ENCODE measurements around the gene SMARCA4.
A peak's percentile ranks its signal among the peaks of the same experiment; 100 is the strongest.

SMARCA4 gene

DNA sequence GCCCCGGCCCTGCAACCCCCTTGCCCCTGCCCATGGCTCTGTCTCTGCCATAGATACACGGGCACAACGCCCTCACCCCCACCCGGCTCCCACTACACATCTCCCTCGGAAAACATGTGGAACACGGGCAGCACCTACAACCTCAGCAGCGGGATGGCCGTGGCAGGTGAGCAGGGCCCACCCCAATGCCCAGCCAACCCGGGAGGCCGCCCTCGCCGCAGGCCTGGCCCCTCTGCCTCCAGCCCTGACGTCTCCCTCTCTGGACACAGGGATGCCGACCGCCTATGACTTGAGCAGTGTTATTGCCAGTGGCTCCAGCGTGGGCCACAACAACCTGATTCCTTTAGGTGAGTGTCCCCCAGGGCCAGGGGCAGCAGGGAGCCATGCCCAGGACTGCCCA is 40.0 kb upstream of the SMARCA4 start:
- 94 to 96% methylated on average over 15 to 16 of the region's 16 CpGs for WGBS, 2 experiments (ENCODE audit: insufficient coverage in 2 of 2)
- Histone ChIP-seq H3K36me3 (ENCODE audit: control insufficient read depth, insufficient read depth, low read length) (peaks cover 80% of the 10 kb centered on the region), H3K4me1 (ENCODE audit: control insufficient read depth, insufficient read depth, low read length, poor library complexity, severe bottlenecking) (peaks cover under 1% of the 10 kb centered on the region), H3K9me3 (ENCODE audit: control insufficient read depth, low read length) (no peaks in the 10 kb centered on the region), H3K27ac (ENCODE audit: low read depth, low read length, severe bottlenecking) (peak overlapping the region; percentile 23), H3K4me3 (ENCODE audit: extremely low read depth, insufficient read depth, low read length, poor library complexity, severe bottlenecking) (no peak overlapping the region)

DNA sequence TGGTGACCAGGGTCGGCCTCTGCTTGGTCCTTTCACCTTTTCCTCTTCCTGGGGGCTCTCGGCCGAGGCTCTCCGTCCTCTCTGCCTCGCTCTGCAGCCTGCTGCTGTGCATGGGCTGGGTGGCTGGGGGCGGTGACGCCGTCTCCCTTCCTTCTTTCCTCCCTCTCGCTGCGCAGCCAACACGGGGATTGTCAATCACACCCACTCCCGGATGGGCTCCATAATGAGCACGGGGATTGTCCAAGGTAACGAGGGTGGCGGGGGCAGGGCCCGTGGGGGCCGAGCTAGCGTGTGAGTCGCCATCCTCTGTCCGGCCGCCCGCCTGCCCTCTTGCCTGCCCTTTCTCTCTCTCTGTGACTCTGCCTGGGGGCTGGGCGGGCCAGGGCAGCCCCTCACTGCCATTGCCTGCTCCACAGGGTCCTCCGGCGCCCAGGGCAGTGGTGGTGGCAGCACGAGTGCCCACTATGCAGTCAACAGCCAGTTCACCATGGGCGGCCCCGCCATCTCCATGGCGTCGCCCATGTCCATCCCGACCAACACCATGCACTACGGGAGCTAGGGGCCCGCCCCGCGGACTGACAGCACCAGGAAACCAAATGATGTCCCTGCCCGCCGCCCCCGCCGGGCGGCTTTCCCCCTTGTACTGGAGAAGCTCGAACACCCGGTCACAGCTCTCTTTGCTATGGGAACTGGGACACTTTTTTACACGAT is 39.5 kb upstream of the SMARCA4 start:
- no peak overlapping the region for H3K4me3 ChIP-seq (ENCODE audit: extremely low read depth, insufficient read depth, low read length, poor library complexity, severe bottlenecking)
- H3K4me1 ChIP-seq (ENCODE audit: control insufficient read depth, insufficient read depth, low read length, poor library complexity, severe bottlenecking), result no peaks in the 10 kb centered on the region
- peak overlapping the region; percentile 23 for H3K27ac ChIP-seq (ENCODE audit: low read depth, low read length, severe bottlenecking)
- H3K9me3 ChIP-seq (ENCODE audit: control insufficient read depth, low read length), result no peaks in the 10 kb centered on the region
- H3K36me3 ChIP-seq (ENCODE audit: control insufficient read depth, insufficient read depth, low read length), result peaks cover 77% of the 10 kb centered on the region
- WGBS, 2 experiments (ENCODE audit: insufficient coverage in 2 of 2), result 94 to 96% methylated on average over 42 of the region's 43 CpGs

DNA sequence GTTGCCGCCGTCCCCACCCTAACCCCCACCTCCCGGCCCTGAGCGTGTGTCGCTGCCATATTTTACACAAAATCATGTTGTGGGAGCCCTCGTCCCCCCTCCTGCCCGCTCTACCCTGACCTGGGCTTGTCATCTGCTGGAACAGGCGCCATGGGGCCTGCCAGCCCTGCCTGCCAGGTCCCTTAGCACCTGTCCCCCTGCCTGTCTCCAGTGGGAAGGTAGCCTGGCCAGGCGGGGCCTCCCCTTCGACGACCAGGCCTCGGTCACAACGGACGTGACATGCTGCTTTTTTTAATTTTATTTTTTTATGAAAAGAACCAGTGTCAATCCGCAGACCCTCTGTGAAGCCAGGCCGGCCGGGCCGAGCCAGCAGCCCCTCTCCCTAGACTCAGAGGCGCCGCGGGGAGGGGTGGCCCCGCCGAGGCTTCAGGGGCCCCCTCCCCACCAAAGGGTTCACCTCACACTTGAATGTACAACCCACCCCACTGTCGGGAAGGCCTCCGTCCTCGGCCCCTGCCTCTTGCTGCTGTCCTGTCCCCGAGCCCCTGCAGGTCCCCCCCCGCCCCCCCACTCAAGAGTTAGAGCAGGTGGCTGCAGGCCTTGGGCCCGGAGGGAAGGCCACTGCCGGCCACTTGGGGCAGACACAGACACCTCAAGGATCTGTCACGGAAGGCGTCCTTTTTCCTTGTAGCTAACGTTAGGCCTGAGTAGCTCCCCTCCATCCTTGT is 38.8 kb upstream of the SMARCA4 start:
- no peak overlapping the region for H3K4me3 ChIP-seq (ENCODE audit: extremely low read depth, insufficient read depth, low read length, poor library complexity, severe bottlenecking)
- no peaks in the 10 kb centered on the region for H3K4me1 ChIP-seq (ENCODE audit: control insufficient read depth, insufficient read depth, low read length, poor library complexity, severe bottlenecking)
- no peak overlapping the region for H3K27ac ChIP-seq (ENCODE audit: low read depth, low read length, severe bottlenecking)
- 91 to 98% methylated on average over 8 to 23 of the region's 33 CpGs for WGBS, 2 experiments (ENCODE audit: insufficient coverage in 2 of 2)
- peaks cover 80% of the 10 kb centered on the region for H3K36me3 ChIP-seq (ENCODE audit: control insufficient read depth, insufficient read depth, low read length)
- no peaks in the 10 kb centered on the region for H3K9me3 ChIP-seq (ENCODE audit: control insufficient read depth, low read length)

DNA sequence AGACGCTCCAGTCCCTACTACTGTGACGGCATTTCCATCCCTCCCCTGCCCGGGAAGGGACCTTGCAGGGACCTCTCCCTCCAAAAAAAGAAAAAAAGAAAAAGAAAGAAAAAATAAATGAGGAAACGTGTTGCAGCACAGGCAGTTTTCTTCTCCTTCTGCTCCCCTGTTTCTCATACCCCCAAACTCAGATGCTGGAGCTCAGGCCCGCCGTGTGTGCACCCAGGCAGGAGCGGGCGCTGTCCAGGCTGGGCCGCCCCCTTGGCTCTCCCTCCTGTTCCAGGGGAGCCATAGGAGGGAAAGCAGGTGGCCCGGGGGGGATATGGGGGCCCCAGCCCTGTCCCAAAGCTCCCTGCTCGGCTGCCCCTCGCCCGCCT is 38.2 kb upstream of the SMARCA4 start:
- Histone ChIP-seq H3K36me3 (ENCODE audit: control insufficient read depth, insufficient read depth, low read length) (peaks cover 83% of the 10 kb centered on the region), H3K4me3 (ENCODE audit: extremely low read depth, insufficient read depth, low read length, poor library complexity, severe bottlenecking) (no peak overlapping the region), H3K27ac (ENCODE audit: low read depth, low read length, severe bottlenecking) (no peak overlapping the region), H3K4me1 (ENCODE audit: control insufficient read depth, insufficient read depth, low read length, poor library complexity, severe bottlenecking) (peaks cover 4% of the 10 kb centered on the region), H3K9me3 (ENCODE audit: control insufficient read depth, low read length) (no peaks in the 10 kb centered on the region)
- WGBS, 2 experiments (ENCODE audit: insufficient coverage in 2 of 2), result 90% methylated on average over 2 of the region's 13 CpGs; no CpG with 5 or more reads in 1 of the 2 experiments

DNA sequence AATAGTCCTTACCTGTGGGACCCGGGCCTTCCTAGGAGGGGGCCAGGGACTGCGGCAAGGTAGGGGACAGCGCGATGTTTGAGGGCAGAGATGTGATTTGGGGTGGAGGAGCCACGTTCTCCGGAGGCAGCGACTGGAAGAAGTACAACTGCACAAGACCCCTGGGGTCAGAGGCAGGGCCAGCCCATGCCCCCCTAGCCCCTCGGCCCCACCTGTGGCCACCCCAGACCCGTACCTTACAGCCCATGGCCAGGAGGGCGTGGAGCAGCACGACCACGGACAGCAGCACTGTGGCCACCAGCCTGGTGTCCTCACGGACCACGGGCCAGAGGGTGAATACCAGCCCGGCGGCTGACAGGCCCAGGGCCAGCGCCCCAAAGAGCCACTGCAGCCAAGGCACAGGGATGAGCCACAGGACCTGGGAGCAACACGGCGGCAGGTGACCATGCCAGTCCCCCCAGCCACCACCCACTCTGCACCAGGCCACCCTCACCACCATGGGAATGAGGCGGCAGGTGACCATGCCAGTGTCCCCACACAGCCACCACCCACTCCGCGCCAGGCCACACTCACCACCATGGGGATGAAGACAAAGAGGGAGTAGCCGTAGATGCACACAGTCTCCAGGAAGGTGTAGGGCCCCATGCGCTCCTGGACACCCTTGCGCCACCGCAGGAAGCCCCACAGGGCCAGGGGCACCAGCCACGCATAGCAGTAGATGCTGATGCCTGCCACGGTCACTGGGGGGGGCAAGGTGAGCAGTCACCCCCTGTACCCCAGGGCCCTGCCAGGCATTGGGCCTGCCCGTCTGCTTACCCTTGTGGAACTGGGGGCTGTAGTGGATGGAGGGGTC is 37.3 kb upstream of the SMARCA4 start:
- 96 to 98% methylated on average over 19 to 28 of the region's 29 CpGs for WGBS, 2 experiments (ENCODE audit: insufficient coverage in 2 of 2)
- peaks cover 77% of the 10 kb centered on the region for H3K36me3 ChIP-seq (ENCODE audit: control insufficient read depth, insufficient read depth, low read length)

DNA sequence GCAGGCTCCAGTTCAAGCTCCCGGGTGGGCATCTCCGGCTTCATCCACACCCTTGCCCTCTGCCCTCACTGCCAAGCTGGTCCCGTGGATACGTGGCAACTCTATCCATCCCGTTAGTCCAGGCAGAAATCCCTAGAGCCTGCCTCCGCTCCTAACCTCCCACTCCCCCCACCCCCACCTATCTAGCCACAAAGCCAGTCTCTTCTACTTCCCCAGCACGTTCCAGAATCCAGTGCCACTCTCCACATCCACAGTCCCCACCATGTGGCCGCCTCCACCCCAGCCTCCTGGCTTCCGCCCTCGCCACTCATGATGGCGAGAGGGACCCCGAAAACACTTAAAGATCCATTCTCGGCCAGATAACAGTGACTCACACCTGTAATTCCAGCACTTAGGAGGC is 36.2 kb upstream of the SMARCA4 start:
- Histone ChIP-seq H3K4me1 (ENCODE audit: control insufficient read depth, insufficient read depth, low read length, poor library complexity, severe bottlenecking) (peaks cover 4% of the 10 kb centered on the region), H3K9me3 (ENCODE audit: control insufficient read depth, low read length) (no peaks in the 10 kb centered on the region), H3K27ac (ENCODE audit: low read depth, low read length, severe bottlenecking) (no peak overlapping the region), H3K4me3 (ENCODE audit: extremely low read depth, insufficient read depth, low read length, poor library complexity, severe bottlenecking) (no peak overlapping the region), H3K36me3 (ENCODE audit: control insufficient read depth, insufficient read depth, low read length) (peaks cover 66% of the 10 kb centered on the region)
- WGBS, 2 experiments (ENCODE audit: insufficient coverage in 2 of 2), result 95 to 98% methylated on average over 12 to 13 of the region's 13 CpGs

More for the DNA sequence above, 37.3 kb upstream of the SMARCA4 start:
- Histone ChIP-seq H3K4me1 (ENCODE audit: control insufficient read depth, insufficient read depth, low read length, poor library complexity, severe bottlenecking) (peaks cover 4% of the 10 kb centered on the region), H3K27ac (ENCODE audit: low read depth, low read length, severe bottlenecking) (no peak overlapping the region), H3K4me3 (ENCODE audit: extremely low read depth, insufficient read depth, low read length, poor library complexity, severe bottlenecking) (no peak overlapping the region), H3K9me3 (ENCODE audit: control insufficient read depth, low read length) (no peaks in the 10 kb centered on the region)

DNA sequence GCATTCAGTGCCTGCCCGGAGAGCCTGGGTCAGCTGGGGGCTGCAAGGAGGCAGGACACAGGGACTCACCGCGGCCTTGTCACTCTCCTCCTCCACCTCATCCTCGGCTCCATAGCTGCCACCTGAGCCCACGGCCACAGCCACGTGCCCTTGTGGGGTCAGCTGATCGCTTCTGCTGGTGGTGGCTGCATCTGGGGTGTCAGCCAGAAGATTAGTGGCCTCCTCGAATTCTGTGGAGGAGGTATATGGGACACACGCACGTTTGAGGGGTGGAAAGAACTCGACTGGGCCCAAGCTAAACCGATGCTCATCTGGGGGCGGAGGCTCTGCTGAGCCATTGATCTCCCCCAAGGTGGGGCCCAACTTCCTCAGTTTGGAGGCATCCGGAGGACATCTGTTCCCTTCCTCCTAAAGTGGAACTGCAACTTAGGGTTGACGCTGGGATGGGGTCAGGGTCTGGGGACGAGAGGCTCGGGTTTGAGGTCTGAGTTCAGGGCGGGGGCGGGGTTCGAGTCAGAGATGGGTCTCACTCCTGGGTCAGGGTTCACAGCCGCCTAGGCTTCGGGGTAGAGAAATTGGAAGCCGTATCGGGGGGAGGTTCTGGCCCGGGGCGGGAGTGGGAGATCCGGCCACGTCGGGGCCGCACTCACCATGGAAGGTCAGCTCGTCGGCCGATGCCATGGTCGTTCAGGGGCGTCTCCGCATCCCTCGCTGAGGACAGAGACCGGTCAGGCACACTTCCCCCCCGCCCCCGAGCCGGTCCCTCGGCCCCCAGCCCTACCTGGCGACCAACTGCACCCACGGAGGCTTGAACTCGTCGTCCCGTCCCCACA is 32.9 kb upstream of the SMARCA4 start:
- Histone ChIP-seq H3K9me3 (ENCODE audit: control insufficient read depth, low read length) (no peaks in the 10 kb centered on the region), H3K4me3 (ENCODE audit: extremely low read depth, insufficient read depth, low read length, poor library complexity, severe bottlenecking) (peak overlapping the region; percentile 84), H3K36me3 (ENCODE audit: control insufficient read depth, insufficient read depth, low read length) (peaks cover 61% of the 10 kb centered on the region), H3K4me1 (ENCODE audit: control insufficient read depth, insufficient read depth, low read length, poor library complexity, severe bottlenecking) (peaks cover 9% of the 10 kb centered on the region), H3K27ac (ENCODE audit: low read depth, low read length, severe bottlenecking) (no peak overlapping the region)
- WGBS, 2 experiments (ENCODE audit: insufficient coverage in 2 of 2), result 21 to 25% methylated on average over 32 to 40 of the region's 47 CpGs

DNA sequence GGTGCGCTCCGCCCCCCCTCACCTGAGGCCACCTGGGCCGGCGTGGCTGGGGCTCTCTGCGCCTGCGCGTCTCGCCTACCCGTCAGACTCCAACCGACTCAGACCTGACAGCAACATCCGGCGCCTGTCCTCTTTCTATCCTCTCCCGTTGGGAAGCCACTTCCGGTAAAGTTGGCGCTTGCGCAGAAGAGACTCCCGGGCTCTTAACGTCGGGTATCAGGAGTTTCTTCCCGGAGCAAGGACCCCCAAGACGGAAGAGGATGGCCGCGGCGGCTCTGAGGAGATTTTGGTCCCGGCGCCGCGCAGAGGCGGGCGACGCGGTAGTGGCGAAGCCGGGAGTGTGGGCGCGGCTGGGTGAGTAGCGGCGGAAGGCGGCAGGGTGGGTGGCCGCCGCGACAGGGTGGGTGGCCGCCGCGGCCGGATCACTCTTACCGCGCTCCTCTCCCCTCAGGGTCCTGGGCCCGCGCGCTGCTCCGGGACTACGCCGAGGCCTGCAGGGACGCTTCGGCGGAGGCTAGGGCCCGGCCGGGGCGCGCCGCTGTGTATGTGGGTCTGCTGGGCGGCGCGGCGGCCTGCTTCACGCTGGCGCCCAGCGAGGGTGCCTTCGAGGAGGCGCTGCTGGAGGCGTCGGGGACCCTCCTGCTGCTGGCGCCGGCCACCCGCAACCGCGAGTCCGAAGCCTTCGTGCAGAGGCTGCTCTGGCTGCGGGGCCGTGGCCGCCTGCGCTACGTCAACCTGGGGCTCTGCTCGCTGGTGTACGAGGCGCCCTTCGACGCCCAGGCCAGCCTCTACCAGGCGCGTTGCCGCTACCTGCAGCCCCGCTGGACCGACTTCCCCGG is 32.0 kb upstream of the SMARCA4 start, which contains the start of the genes TIMM29 and YIPF2:
TIMM29 (plus strand) TSS at position 249 of the 839 bp plus-strand sequence; CDS start at position 261, 12 bp downstream.
YIPF2 (minus strand) TSS at position 77 of the 839 bp plus-strand sequence. CDS start 229 bp downstream, outside the sequence.
- Histone ChIP-seq H3K4me1 (ENCODE audit: control insufficient read depth, insufficient read depth, low read length, poor library complexity, severe bottlenecking) (peaks cover 9% of the 10 kb centered on the region), H3K4me3 (ENCODE audit: extremely low read depth, insufficient read depth, low read length, poor library complexity, severe bottlenecking) (peak within 1 kb of the TSS; percentile 84), H3K9me3 (ENCODE audit: control insufficient read depth, low read length) (no peaks in the 10 kb centered on the region), H3K36me3 (ENCODE audit: control insufficient read depth, insufficient read depth, low read length) (peaks cover 60% of the 10 kb centered on the region), H3K27ac (ENCODE audit: low read depth, low read length, severe bottlenecking) (peak within 1 kb of the TSS; percentile 59)
- 1% methylated on average over 65 to 85 of the region's 96 CpGs for whole genome bisulfite sequencing, 2 experiments (ENCODE audit: insufficient coverage in 2 of 2)

DNA sequence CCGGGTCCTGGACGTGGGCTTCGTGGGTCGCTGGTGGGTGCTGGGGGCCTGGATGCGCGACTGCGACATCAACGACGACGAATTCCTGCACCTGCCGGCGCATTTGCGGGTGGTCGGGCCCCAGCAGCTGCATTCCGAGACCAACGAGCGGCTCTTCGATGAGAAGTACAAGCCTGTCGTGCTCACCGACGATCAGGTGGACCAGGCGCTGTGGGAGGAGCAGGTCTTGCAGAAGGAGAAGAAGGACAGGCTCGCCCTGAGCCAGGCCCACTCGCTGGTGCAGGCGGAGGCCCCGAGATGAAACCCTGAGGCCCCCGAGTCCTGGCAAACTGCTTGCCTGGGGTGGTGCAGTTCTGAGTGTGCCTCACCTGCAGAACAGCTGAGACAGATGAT is 31.4 kb upstream of the SMARCA4 start:
- 10 to 13% methylated on average over 26 to 27 of the region's 27 CpGs for WGBS, 2 experiments (ENCODE audit: insufficient coverage in 2 of 2)
- H3K4me3 ChIP-seq (ENCODE audit: extremely low read depth, insufficient read depth, low read length, poor library complexity, severe bottlenecking), result peak overlapping the region; percentile 84

More for the DNA sequence above, 31.4 kb upstream of the SMARCA4 start:
- H3K4me1 ChIP-seq (ENCODE audit: control insufficient read depth, insufficient read depth, low read length, poor library complexity, severe bottlenecking), result peaks cover 9% of the 10 kb centered on the region
- no peaks in the 10 kb centered on the region for H3K9me3 ChIP-seq (ENCODE audit: control insufficient read depth, low read length)
- peak overlapping the region; percentile 59 for H3K27ac ChIP-seq (ENCODE audit: low read depth, low read length, severe bottlenecking)
- H3K36me3 ChIP-seq (ENCODE audit: control insufficient read depth, insufficient read depth, low read length), result peaks cover 54% of the 10 kb centered on the region
